Panc1 (cell line): ENCODE measurements around the gene CST9L. TPM values are rescaled to one million over a fixed set of nuclear protein-coding genes. Genes with fewer than 3 reads are reported as not detected.

Experiments used
- ATAC-seq: fragments of 200-7000 bp; cut with Tn5 transposase; 2 replicates; pipeline ENCODE4 v1.9.1; 2020; ENCODE audit warnings: mild to moderate bottlenecking, moderate library complexity
- BruUV-seq: library from RNA; stranded (reverse); fragments of 400-500 nt; replicated peaks from 2 replicates; lab custom pipeline; 2021; lab: Mats Ljungman, UMichigan
- CTCF ChIA-PET: fragments of 300-600 bp; sonication (Branson Sonifier 250); formaldehyde crosslinking; loops from one replicate; lab custom pipeline; 2022; ENCODE audit warnings: antibody characterized with exemption; lab: Charles Lee
- POLR2A ChIA-PET: fragments of 300-600 bp; sonication (Branson Sonifier 250); formaldehyde crosslinking; loops from one replicate; lab custom pipeline; 2022; ENCODE audit warnings: antibody characterized with exemption; lab: Charles Lee
- DNase-seq: peaks from one replicate; pipeline ENCODE4 v3.0.0-alpha.2; 2010; ENCODE audit warnings: low read depth, low spot score
- H3K27ac ChIP-seq: 2 replicates; pipeline ENCODE4 v1.5.1; 2011; ENCODE audit warnings: mild to moderate bottlenecking, low read length, inconsistent platforms
- H3K27me3 ChIP-seq: fragments of 200-500 bp; sonication (Bioruptor generic); 2 replicates; pipeline ENCODE4 v1.6.0; 2014; ENCODE audit warnings: low read length, inconsistent platforms; ENCODE audit not compliant: control insufficient read depth, insufficient read depth
- H3K36me3 ChIP-seq: fragments of 200-500 bp; sonication (Bioruptor generic); 2 replicates; pipeline ENCODE4 v1.5.1; 2014; ENCODE audit warnings: inconsistent platforms, mild to moderate bottlenecking, low read length, moderate library complexity; ENCODE audit not compliant: control insufficient read depth, insufficient read depth
- H3K4me1 ChIP-seq: 2 replicates; pipeline ENCODE4 v1.5.1; 2011; ENCODE audit warnings: inconsistent platforms, mild to moderate bottlenecking, low read length, moderate library complexity; ENCODE audit not compliant: control insufficient read depth, insufficient read depth
- H3K4me3 ChIP-seq, 2 experiments: 2 replicates each; pipeline ENCODE4 v1.5.1; 2011 to 2012; ENCODE audit warnings: low read depth in 2 of 2, low read length in 2 of 2, mild to moderate bottlenecking in 2 of 2, inconsistent platforms in 1 of 2, moderate library complexity in 1 of 2
- H3K9me3 ChIP-seq: fragments of 200-500 bp; sonication (Bioruptor generic); 2 replicates; pipeline ENCODE4 v1.5.1; 2014; ENCODE audit warnings: low read depth, mild to moderate bottlenecking, inconsistent platforms, low read length, moderate library complexity; ENCODE audit not compliant: control insufficient read depth, insufficient read depth
- CTCF ChIP-seq: fragments of 450-650 bp; IDR thresholded peaks from 2 replicates; pipeline ENCODE4 v1.5.1; 2017; ENCODE audit warnings: mild to moderate bottlenecking
- POLR2AphosphoS5 ChIP-seq: IDR thresholded peaks from 2 replicates; pipeline ENCODE4 v1.6.1; 2012; ENCODE audit warnings: mild to moderate bottlenecking, low read depth, low read length, moderate library complexity
- REST ChIP-seq, 2 experiments: IDR thresholded peaks; 2 replicates each; pipeline ENCODE4 v1.6.1; 2011 to 2012; ENCODE audit warnings: low read depth in 2 of 2, control low read depth in 1 of 2, low read length in 1 of 2, mild to moderate bottlenecking in 1 of 2, moderate library complexity in 1 of 2; ENCODE audit not compliant: insufficient read depth in 1 of 2
- SIN3A ChIP-seq: IDR thresholded peaks from 2 replicates; pipeline ENCODE4 v1.6.1; 2012; ENCODE audit warnings: low read depth, mild to moderate bottlenecking, low read length, moderate library complexity, borderline replicate concordance; ENCODE audit not compliant: insufficient read depth
- TCF7L2 ChIP-seq: IDR thresholded peaks from 2 replicates; pipeline ENCODE4 v1.6.1; 2011; ENCODE audit warnings: mild to moderate bottlenecking, low read depth, low read length, inconsistent platforms
- in situ Hi-C: cut with HindIII; loops from 2 replicates; pipeline ENCODE4 v1.10.0; 2016; ENCODE audit warnings: low sequenced_read_pairs, low pct_unique_long_range_greater_than_20kb
- intact Hi-C: fragments of 100-400 bp; cut with micrococcal nuclease; formaldehyde crosslinking; loops from one replicate; pipeline ENCODE4 v1.10.0; 2022; ENCODE audit not compliant: unreplicated experiment
- total RNA-seq: library from RNA; stranded (reverse); gene quantifications from one replicate; pipeline ENCODE4 v1.2.1, GENCODE V29; 2021; ENCODE audit not compliant: unreplicated experiment

The CST9L gene
- total RNA-seq, 1 experiment from 2014 or later, result not detected

- POLR2A ChIA-PET, result no interaction called here
- CTCF ChIA-PET, result no interaction called here
- intact Hi-C loops, result no loop called here
- Histone ChIP-seq H3K4me3 (no peak overlapping the region), H3K4me1 (no peaks in the 10 kb centered on the region), H3K9me3 (no peaks in the 10 kb centered on the region), H3K36me3 (no peaks in the 10 kb centered on the region), H3K27me3 (no peaks in the 10 kb centered on the region), H3K27ac (no peak overlapping the region)
- no peak for ATAC-seq
- no TSS peak for BruUV-seq
- TF ChIP-seq SIN3A (no peak), POLR2AphosphoS5 (no peak), REST (IDR thresholded peaks at IDR 0.05; ENCODE audit: insufficient read depth in 1 of 2, low read depth in 2 of 2, low read length in 1 of 2) (no peak), TCF7L2 (no peak), CTCF (no peak)
- no peak for DNase-seq
- in situ Hi-C loops, result no loop called here
Measured at GRCh38 chr20:23542801-23543200, 25.5 kb downstream of the CST9L start.

GRCh38 chr20:23541776-23542175 lies 26.5 kb downstream of the CST9L start:
- no peak overlapping the region for H3K27ac ChIP-seq
- H3K36me3 ChIP-seq, result no peaks in the 10 kb centered on the region
- ChIA-PET POLR2A (no interaction called here), CTCF (no interaction called here)
- in situ Hi-C loops (no loop called here), intact Hi-C loops (no loop called here)
- TF ChIP-seq TCF7L2, result no peak
- TF ChIP-seq POLR2AphosphoS5, result no peak
- no peak for TF ChIP-seq REST (IDR thresholded peaks at IDR 0.05; ENCODE audit: insufficient read depth in 1 of 2, low read depth in 2 of 2, low read length in 1 of 2)
- TF ChIP-seq CTCF, result no peak
- TF ChIP-seq SIN3A, result no peak
- no TSS peak for BruUV-seq
- H3K4me3 ChIP-seq, result no peak overlapping the region
- no peaks in the 10 kb centered on the region for H3K9me3 ChIP-seq
- no peaks in the 10 kb centered on the region for H3K4me1 ChIP-seq
- DNase-seq (no peak), ATAC-seq (no peak)
- H3K27me3 ChIP-seq, result no peaks in the 10 kb centered on the region
